H1 (cell line): ENCODE data around the gene SLC22A9. TPM values are rescaled to one million over a fixed set of nuclear protein-coding genes. Genes with fewer than 3 reads are reported as not detected.

Experiments used
- CTCF ChIA-PET: fragments of 300-600 bp; sonication (Branson Sonifier 250); formaldehyde crosslinking; loops from one replicate; lab custom pipeline; 2021; ENCODE audit not compliant: partially characterized antibody; lab: Charles Lee
- POLR2A ChIA-PET: fragments of 300-600 bp; sonication (Branson Sonifier 250); formaldehyde crosslinking; loops from one replicate; lab custom pipeline; 2021; ENCODE audit warnings: inconsistent platforms; ENCODE audit not compliant: partially characterized antibody; lab: Charles Lee
- DNase-seq, 2 experiments: peaks; one replicate each; pipeline versions ENCODE4 v3.0.0 to v3.0.0-alpha.2; 2010 to 2022; ENCODE audit warnings: low spot score in 2 of 2, low read depth in 1 of 2, mixed read lengths in 1 of 2
- FAIRE-seq: peaks from 2 replicates; lab custom pipeline; 2011; peaks lifted over from hg19 to GRCh38; lab: Jason Lieb, UNC
- H2AFZ ChIP-seq: 2 replicates; pipeline ENCODE4 v1.8.1; 2012; ENCODE audit warnings: low read length, inconsistent platforms
- H2AK5ac ChIP-seq: 2 replicates; pipeline ENCODE4 v1.6.1; 2013; ENCODE audit warnings: low read depth, low read length
- H2BK120ac ChIP-seq: replicated peaks from 2 replicates; pipeline ENCODE3; 2013; ENCODE audit warnings: low read depth, low read length, inconsistent platforms
- H2BK12ac ChIP-seq: 2 replicates; pipeline ENCODE4 v1.6.1; 2013; ENCODE audit warnings: low read depth, low read length
- H2BK15ac ChIP-seq: 2 replicates; pipeline ENCODE4 v1.6.1; 2013; ENCODE audit warnings: low read length
- H2BK20ac ChIP-seq: 2 replicates; pipeline ENCODE4 v1.6.1; 2013; ENCODE audit warnings: low read length
- H2BK5ac ChIP-seq: 2 replicates; pipeline ENCODE4 v1.6.1; 2013; ENCODE audit warnings: low read depth, low read length
- H3K14ac ChIP-seq: 2 replicates; pipeline ENCODE4 v1.6.1; 2013; ENCODE audit warnings: inconsistent platforms; ENCODE audit not compliant: insufficient read length
- H3K18ac ChIP-seq: 2 replicates; pipeline ENCODE4 v1.6.1; 2013; ENCODE audit warnings: low read length; ENCODE audit errors: extremely low read depth
- H3K23ac ChIP-seq: 2 replicates; pipeline ENCODE4 v1.6.1; 2013; ENCODE audit warnings: inconsistent platforms; ENCODE audit not compliant: insufficient read length
- H3K23me2 ChIP-seq: 2 replicates; pipeline ENCODE4 v1.6.1; 2013; ENCODE audit warnings: low read depth, low read length
- H3K27ac ChIP-seq: 2 replicates; pipeline ENCODE4 v1.6.1; 2011; ENCODE audit warnings: low read depth, low read length, inconsistent platforms
- H3K27me3 ChIP-seq, 4 experiments: replicated peaks in 1 of 4; 1 replicate in 1 of 4; 2 replicates in 3 of 4; pipeline versions ENCODE4 v1.6.1 to v1.8.1; 2011 to 2013; ENCODE audit warnings: low read length in 3 of 4, mild to moderate bottlenecking in 3 of 4, inconsistent platforms in 2 of 4, mixed read lengths in 2 of 4, moderate library complexity in 1 of 4; ENCODE audit not compliant: control insufficient read depth in 3 of 4, insufficient read depth in 3 of 4; ENCODE audit errors: extremely low read depth in 1 of 4
- H3K36me3 ChIP-seq, 4 experiments: 2 replicates each; pipeline versions ENCODE4 v1.6.1 to v1.8.1; 2011 to 2013; ENCODE audit warnings: mild to moderate bottlenecking in 4 of 4, low read length in 3 of 4, moderate library complexity in 2 of 4, control low read depth in 1 of 4, inconsistent platforms in 1 of 4; ENCODE audit not compliant: insufficient read depth in 4 of 4, control insufficient read depth in 2 of 4
- H3K4ac ChIP-seq: replicated peaks from 2 replicates; pipeline ENCODE3; 2013; ENCODE audit warnings: low read length, low read depth, mixed read lengths, inconsistent platforms; ENCODE audit not compliant: insufficient read length
- H3K4me1 ChIP-seq, 4 experiments: replicated peaks in 1 of 4; 1 replicate in 1 of 4; 2 replicates in 3 of 4; pipeline versions ENCODE4 v1.6.1 to v1.8.1; 2011 to 2013; ENCODE audit warnings: low read length in 3 of 4, inconsistent platforms in 2 of 4, mixed read lengths in 1 of 4; ENCODE audit not compliant: insufficient read depth in 4 of 4, control insufficient read depth in 3 of 4
- H3K4me2 ChIP-seq, 2 experiments: 2 replicates each; pipeline versions ENCODE4 v1.6.1 to v1.8.1; 2011 to 2013; ENCODE audit warnings: low read depth in 2 of 2, low read length in 2 of 2, control low read depth in 1 of 2, inconsistent platforms in 1 of 2, mild to moderate bottlenecking in 1 of 2; ENCODE audit not compliant: insufficient read depth in 1 of 2
- H3K4me3 ChIP-seq, 4 experiments: fragments of 200-600, 300-600 bp in 1 of 4; sonication (generic), shearing (Covaris generic), sonication (Bioruptor Twin) in 1 of 4; 2 replicates each; pipeline versions ENCODE4 v1.5.1 to v1.8.1; 2011 to 2016; ENCODE audit warnings: low read length in 4 of 4, low read depth in 3 of 4, control low read depth in 2 of 4, inconsistent platforms in 2 of 4, mild to moderate bottlenecking in 2 of 4, mixed read lengths in 1 of 4, moderate library complexity in 1 of 4; ENCODE audit not compliant: insufficient read depth in 2 of 4; ENCODE audit errors: extremely low read depth in 1 of 4
- H3K56ac ChIP-seq: replicated peaks from 2 replicates; pipeline ENCODE3; 2013; ENCODE audit warnings: low read depth, mild to moderate bottlenecking, mixed read lengths, low read length, inconsistent platforms; ENCODE audit not compliant: insufficient read length
- H3K79me1 ChIP-seq: 2 replicates; pipeline ENCODE4 v1.6.1; 2013; ENCODE audit warnings: low read depth, low read length, control low read depth
- H3K79me2 ChIP-seq, 2 experiments: 2 replicates each; pipeline versions ENCODE4 v1.6.1 to v1.8.1; 2012 to 2013; ENCODE audit warnings: low read length in 2 of 2, mild to moderate bottlenecking in 2 of 2, inconsistent platforms in 1 of 2; ENCODE audit not compliant: insufficient read depth in 2 of 2, control insufficient read depth in 1 of 2
- H3K9ac ChIP-seq, 4 experiments: replicated peaks in 1 of 4; 1 replicate in 1 of 4; 2 replicates in 3 of 4; pipeline versions ENCODE4 v1.6.1 to v1.8.1; 2011 to 2013; ENCODE audit warnings: low read depth in 3 of 4, low read length in 3 of 4, control low read depth in 2 of 4, mild to moderate bottlenecking in 2 of 4, moderate library complexity in 2 of 4, inconsistent platforms in 1 of 4; ENCODE audit errors: extremely low read depth in 1 of 4
- H3K9me3 ChIP-seq, 2 experiments: 2 replicates each; pipeline versions ENCODE4 v1.6.1 to v1.8.1; 2012 to 2013; ENCODE audit warnings: mild to moderate bottlenecking in 2 of 2, moderate library complexity in 2 of 2, control low read depth in 1 of 2, inconsistent platforms in 1 of 2, low read depth in 1 of 2, low read length in 1 of 2, mixed read lengths in 1 of 2; ENCODE audit not compliant: insufficient read depth in 2 of 2
- H4K20me1 ChIP-seq, 2 experiments: replicated peaks in 1 of 2; 2 replicates each; pipeline versions ENCODE3 to v1.8.1; 2011 to 2013; ENCODE audit warnings: inconsistent platforms in 2 of 2, low read length in 2 of 2, mild to moderate bottlenecking in 1 of 2; ENCODE audit not compliant: insufficient read depth in 2 of 2, control insufficient read depth in 1 of 2
- H4K5ac ChIP-seq: 2 replicates; pipeline ENCODE4 v1.6.1; 2013; ENCODE audit warnings: low read length, low read depth, mixed read lengths, inconsistent platforms; ENCODE audit not compliant: insufficient read length
- H4K8ac ChIP-seq: 2 replicates; pipeline ENCODE4 v1.8.0; 2013; ENCODE audit warnings: mild to moderate bottlenecking, moderate library complexity, low read length, inconsistent platforms; ENCODE audit not compliant: insufficient read depth; ENCODE audit errors: extremely low read depth
- H4K91ac ChIP-seq: replicated peaks from 2 replicates; pipeline ENCODE3; 2013; ENCODE audit warnings: low read length, mixed read lengths, inconsistent platforms; ENCODE audit not compliant: insufficient read length
- CBX8 ChIP-seq: fragments of 300-800, 300-1000 bp; sonication (generic); IDR thresholded peaks from 2 replicates; pipeline ENCODE4 v1.7.1; 2016; ENCODE audit warnings: low read depth, low read length, borderline replicate concordance
- CHD1 ChIP-seq: IDR thresholded peaks from 2 replicates; pipeline ENCODE4 v1.6.1; 2012; ENCODE audit warnings: low read depth, low read length, improper control_type of control experiment
- HDAC2 ChIP-seq, 2 experiments: fragments of 300-600 bp in 1 of 2; sonication (generic) in 1 of 2; IDR thresholded peaks; 2 replicates each; pipeline ENCODE4 v1.6.1; 2011 to 2012; ENCODE audit warnings: low read depth in 2 of 2, low read length in 2 of 2, mild to moderate bottlenecking in 2 of 2, moderate library complexity in 2 of 2, borderline replicate concordance in 1 of 2, inconsistent platforms in 1 of 2
- JUN ChIP-seq: IDR thresholded peaks from 2 replicates; pipeline ENCODE4 v1.6.1; 2011; ENCODE audit warnings: low read depth, mild to moderate bottlenecking, improper control_type of control experiment, low read length
- MAFK ChIP-seq: IDR thresholded peaks from 2 replicates; pipeline ENCODE4 v1.6.1; 2012; ENCODE audit warnings: low read depth, mild to moderate bottlenecking, improper control_type of control experiment, low read length
- NANOG ChIP-seq: IDR thresholded peaks from 2 replicates; pipeline ENCODE4 v1.6.1; 2011; ENCODE audit warnings: low read length, low read depth, mild to moderate bottlenecking, inconsistent platforms; ENCODE audit not compliant: insufficient read depth, poor library complexity, severe bottlenecking
- RFX5 ChIP-seq: IDR thresholded peaks from 2 replicates; pipeline ENCODE4 v1.6.1; 2011; ENCODE audit warnings: low read depth, low read length, improper control_type of control experiment, borderline replicate concordance
- SIX5 ChIP-seq: IDR thresholded peaks from 2 replicates; pipeline ENCODE4 v1.6.1; 2011; ENCODE audit warnings: mild to moderate bottlenecking, low read depth, low read length
- SP2 ChIP-seq: IDR thresholded peaks from 2 replicates; pipeline ENCODE4 v1.6.1; 2012; ENCODE audit warnings: mild to moderate bottlenecking, low read length, inconsistent platforms
- WGBS, 2 experiments: shearing (Covaris generic) in 1 of 2; methylation state at CpG; one replicate each; pipeline versions ENCODE4 v1.1.6 to v1.1.7; 2013 to 2015; ENCODE audit warnings: low lambda C conversion rate in 2 of 2, mixed read lengths in 2 of 2, inconsistent platforms in 1 of 2, low coverage in 1 of 2, missing lambda C conversion rate in 1 of 2; ENCODE audit not compliant: insufficient replicate concordance in 2 of 2, insufficient coverage in 1 of 2, insufficient read length in 1 of 2; ENCODE audit errors: extremely low coverage in 1 of 2, missing lambda C conversion rate in 1 of 2; 5-methylcytosine and 5-hydroxymethylcytosine counted together
- long read RNA-seq, 2 experiments: library from RNA in 1 of 2; library from capped mRNA in 1 of 2; stranded (forward); transcript quantifications; one replicate each; pipeline ENCODE4 v2.0.0, GENCODE V29; 2021; ENCODE audit warnings: inconsistent platforms in 1 of 2
- polyA minus RNA-seq, 3 experiments: library from RNA; depleted of rRNA, polyadenylated mRNA; stranded (reverse); fragments of >200 nt; gene quantifications; 1 replicate in 2 of 3; 2 replicates in 1 of 3; pipeline ENCODE4 v1.2.3, GENCODE V29; 2011
- polyA plus RNA-seq, 7 experiments: library from polyadenylated mRNA; depleted of rRNA in 3 of 7; stranded (reverse) in 5 of 7; unstranded in 2 of 7; fragments of >200 nt in 5 of 7; fragments of 200-250 nt in 2 of 7; gene quantifications; 1 replicate in 5 of 7; 2 replicates in 1 of 7; 4 replicates in 1 of 7; pipeline versions ENCODE4 v1.2.1 to v1.2.3, GENCODE V29; 2011 to 2013; ENCODE audit warnings: missing spikeins in 2 of 7, mixed read lengths in 2 of 7
- total RNA-seq: library from RNA; stranded (reverse); fragmentation: NEBNext Ultra II Directional; extraction: Animal tissue kit (Norgen Biotek cat#: 25700); gene quantifications from 2 replicates; pipeline ENCODE4 v1.2.1, GENCODE V29; 2021
- TF ChIP-seq, protein P1 (sequence below): IDR thresholded peaks from 2 replicates; pipeline ENCODE4 v1.6.1; 2012; ENCODE audit warnings: inconsistent platforms

SLC22A9 gene
- total RNA-seq (not detected in 2 replicates), polyA plus RNA-seq (2011; rRNA removed) (not detected in 2 replicates), polyA minus RNA-seq (2011; rRNA and poly(A)+ RNA removed) (not detected in 2 replicates)
- polyA plus RNA-seq (2011; cell fraction: cytosol; rRNA removed), result not detected
- not detected for polyA plus RNA-seq (2011; cell fraction: nucleus; rRNA removed)
- not detected in 4 replicates for polyA plus RNA-seq (2012, experiment 1 of 2)
- not detected for polyA plus RNA-seq (2012, experiment 2 of 2)
- not detected for polyA plus RNA-seq (2013, experiment 1 of 2)
- not detected for polyA plus RNA-seq (2013, experiment 2 of 2)
- not detected for polyA minus RNA-seq (2011; cell fraction: cytosol; rRNA and poly(A)+ RNA removed)
- not detected for polyA minus RNA-seq (2011; cell fraction: nucleus; rRNA and poly(A)+ RNA removed)
- long read RNA-seq, experiment 1, result 0 reads
- long read RNA-seq, experiment 2, result 0 reads

DNA sequence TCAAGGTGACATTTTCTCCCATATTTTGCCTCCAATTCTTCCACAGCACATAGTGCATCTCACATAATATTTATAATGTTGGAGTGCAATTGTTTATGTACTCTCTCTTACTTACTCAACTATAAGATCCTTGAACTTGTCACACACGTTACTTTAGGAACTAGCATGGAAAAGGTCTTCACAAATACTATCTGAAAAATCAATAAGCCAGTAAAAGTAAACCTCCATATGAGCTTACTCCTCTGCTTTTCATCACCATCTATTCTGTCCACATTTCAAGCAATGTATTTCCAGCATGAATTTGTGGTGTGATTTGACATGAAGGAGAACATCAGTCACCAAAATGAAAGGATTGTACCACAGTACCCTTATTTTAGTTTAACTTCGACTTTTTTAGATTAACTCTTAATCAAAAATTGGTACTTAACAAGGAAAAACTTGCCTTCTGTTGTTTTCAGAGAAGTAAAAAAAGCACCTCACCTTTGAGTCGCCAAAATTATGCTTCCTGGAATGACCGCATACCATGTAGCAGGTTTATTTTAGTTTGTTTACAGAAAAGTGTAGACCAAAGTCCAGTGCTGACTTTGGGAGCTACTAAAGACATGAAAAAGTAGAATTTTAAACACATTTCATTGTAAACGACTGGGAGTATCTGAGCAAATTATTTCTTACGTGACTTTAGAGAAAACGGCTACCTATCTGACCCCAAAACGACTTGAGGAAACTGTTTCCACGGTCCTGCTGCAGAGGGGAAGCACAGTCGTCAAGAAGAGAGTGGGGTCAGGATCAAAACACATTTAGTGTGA is at the start of gene SLC22A9:
Gene SLC22A9, plus strand, starts transcription at position 621 of the 806 bp plus-strand sequence. CDS start 272 bp downstream, outside the sequence.
- Histone ChIP-seq H4K20me1 (no peaks in the 10 kb centered on the region), H4K5ac (no peak within 1 kb of the TSS), H3K9me3 (no peaks in the 10 kb centered on the region), H3K23ac (no peak within 1 kb of the TSS), H3K4me3 (no peak within 1 kb of the TSS), H3K23me2 (no peaks in the 10 kb centered on the region), H3K27ac (no peak within 1 kb of the TSS), H2AK5ac (no peak within 1 kb of the TSS; the same call in 1 of the 2 replicates), H3K14ac (no peak within 1 kb of the TSS), H3K27me3 (no peaks in the 10 kb centered on the region), H3K4me1 (no peaks in the 10 kb centered on the region), H3K56ac (no peak within 1 kb of the TSS), H3K79me1 (no peaks in the 10 kb centered on the region), H2BK15ac (no peak within 1 kb of the TSS), H2AFZ (no peak within 1 kb of the TSS), H2BK12ac (no peak within 1 kb of the TSS), H2BK20ac (no peak within 1 kb of the TSS), H2BK5ac (no peak within 1 kb of the TSS), H4K91ac (no peak within 1 kb of the TSS), H3K18ac (no peak within 1 kb of the TSS), H3K36me3 (no peaks in the 10 kb centered on the region), H3K9ac (no peak within 1 kb of the TSS), H3K4ac (no peak within 1 kb of the TSS), H3K79me2 (no peaks in the 10 kb centered on the region), H2BK120ac (no peak within 1 kb of the TSS), H3K4me2 (no peak within 1 kb of the TSS), H4K8ac (no peak within 1 kb of the TSS)
- no peak for DNase-seq
- WGBS, 2 experiments, result 93% methylated on average over 10 of the region's 10 CpGs; no CpG with 5 or more reads in 1 of the 2 experiments
- ChIA-PET CTCF (no interaction called here), POLR2A (no interaction called here)
- no peak for FAIRE-seq
- no peak for TF ChIP-seq HDAC2 (IDR thresholded peaks at IDR 0.05; ENCODE audit: borderline replicate concordance in 1 of 2, low read depth in 2 of 2, low read length in 2 of 2)
- TF ChIP-seq SIX5, result no peak
- TF ChIP-seq, protein P1, sequence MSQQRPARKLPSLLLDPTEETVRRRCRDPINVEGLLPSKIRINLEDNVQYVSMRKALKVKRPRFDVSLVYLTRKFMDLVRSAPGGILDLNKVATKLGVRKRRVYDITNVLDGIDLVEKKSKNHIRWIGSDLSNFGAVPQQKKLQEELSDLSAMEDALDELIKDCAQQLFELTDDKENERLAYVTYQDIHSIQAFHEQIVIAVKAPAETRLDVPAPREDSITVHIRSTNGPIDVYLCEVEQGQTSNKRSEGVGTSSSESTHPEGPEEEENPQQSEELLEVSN, result no peak
- no peak for TF ChIP-seq SP2
- TF ChIP-seq RFX5, result no peak
- no peak for TF ChIP-seq CHD1
- TF ChIP-seq JUN, result no peak
- TF ChIP-seq NANOG, result no peak
- TF ChIP-seq MAFK, result no peak
- no peak for TF ChIP-seq CBX8
